Astrocyte of the cerebellum (primary cell): ENCODE results near the gene SSBP3.

Source experiments
- DNase-seq: peaks from one replicate; pipeline ENCODE4 v3.0.0-alpha.2; 2011; ENCODE audit warnings: low read depth
- H3K4me3 ChIP-seq: 2 replicates; pipeline ENCODE4 v1.5.1; 2011; ENCODE audit warnings: mild to moderate bottlenecking, low read depth, low read length, moderate library complexity
- in situ Hi-C: cut with HindIII; loops from 2 replicates; pipeline ENCODE4 v1.10.0; 2017; ENCODE audit warnings: low sequenced_read_pairs
- TF ChIP-seq, protein P1 (sequence below): IDR thresholded peaks from 2 replicates; pipeline ENCODE4 v1.5.1; 2012; ENCODE audit warnings: low read length, low read depth, moderate library complexity, mild to moderate bottlenecking; ENCODE audit errors: missing control alignments

Gene SSBP3

DNA sequence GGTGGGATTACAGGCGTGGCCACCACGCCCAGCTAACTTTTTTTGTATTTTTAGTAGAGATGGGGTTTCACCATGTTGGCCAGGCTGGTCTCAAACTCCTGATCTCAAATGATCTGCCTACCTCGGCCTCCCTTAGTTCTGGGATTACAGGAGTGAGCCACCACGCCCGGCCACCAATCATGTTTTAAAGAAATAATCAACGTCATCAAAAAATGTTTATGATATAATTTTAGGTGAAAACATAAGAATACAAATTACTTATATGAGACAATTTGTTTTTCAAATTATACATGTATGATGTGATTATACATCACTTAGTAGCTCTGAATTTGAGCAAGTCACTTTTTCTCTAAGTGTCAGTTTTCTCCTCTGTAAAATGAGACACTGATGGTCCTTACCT lies 31.6 kb upstream of the SSBP3 start:
- no peak for DNase-seq
- H3K4me3 ChIP-seq, result no peak overlapping the region
- in situ Hi-C loops, result no loop called here
- TF ChIP-seq, protein P1, sequence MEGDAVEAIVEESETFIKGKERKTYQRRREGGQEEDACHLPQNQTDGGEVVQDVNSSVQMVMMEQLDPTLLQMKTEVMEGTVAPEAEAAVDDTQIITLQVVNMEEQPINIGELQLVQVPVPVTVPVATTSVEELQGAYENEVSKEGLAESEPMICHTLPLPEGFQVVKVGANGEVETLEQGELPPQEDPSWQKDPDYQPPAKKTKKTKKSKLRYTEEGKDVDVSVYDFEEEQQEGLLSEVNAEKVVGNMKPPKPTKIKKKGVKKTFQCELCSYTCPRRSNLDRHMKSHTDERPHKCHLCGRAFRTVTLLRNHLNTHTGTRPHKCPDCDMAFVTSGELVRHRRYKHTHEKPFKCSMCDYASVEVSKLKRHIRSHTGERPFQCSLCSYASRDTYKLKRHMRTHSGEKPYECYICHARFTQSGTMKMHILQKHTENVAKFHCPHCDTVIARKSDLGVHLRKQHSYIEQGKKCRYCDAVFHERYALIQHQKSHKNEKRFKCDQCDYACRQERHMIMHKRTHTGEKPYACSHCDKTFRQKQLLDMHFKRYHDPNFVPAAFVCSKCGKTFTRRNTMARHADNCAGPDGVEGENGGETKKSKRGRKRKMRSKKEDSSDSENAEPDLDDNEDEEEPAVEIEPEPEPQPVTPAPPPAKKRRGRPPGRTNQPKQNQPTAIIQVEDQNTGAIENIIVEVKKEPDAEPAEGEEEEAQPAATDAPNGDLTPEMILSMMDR, result no peak

DNA sequence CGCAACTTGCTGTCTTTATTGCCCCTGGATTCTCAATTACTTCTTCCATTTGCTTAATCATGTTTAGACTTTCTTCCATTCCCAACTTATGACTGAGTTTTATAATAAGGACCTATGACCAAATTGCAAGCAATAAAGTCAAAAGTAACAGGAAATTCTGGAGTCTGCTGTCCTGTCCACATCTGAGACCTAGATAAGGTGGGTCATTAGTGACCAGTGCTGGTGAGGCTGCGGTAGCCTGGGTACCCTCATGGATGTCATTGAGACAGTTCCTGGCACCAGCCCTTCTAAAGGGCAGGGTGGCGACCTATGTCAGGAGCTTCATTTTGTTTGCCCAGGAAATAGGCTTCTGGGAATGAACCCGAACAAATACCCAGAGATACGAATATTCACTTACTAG lies 30.6 kb upstream of the SSBP3 start:
- DNase-seq, result no peak
- in situ Hi-C loops, result no loop called here
- no peak overlapping the region for H3K4me3 ChIP-seq
- TF ChIP-seq, protein P1, result no peak

DNA sequence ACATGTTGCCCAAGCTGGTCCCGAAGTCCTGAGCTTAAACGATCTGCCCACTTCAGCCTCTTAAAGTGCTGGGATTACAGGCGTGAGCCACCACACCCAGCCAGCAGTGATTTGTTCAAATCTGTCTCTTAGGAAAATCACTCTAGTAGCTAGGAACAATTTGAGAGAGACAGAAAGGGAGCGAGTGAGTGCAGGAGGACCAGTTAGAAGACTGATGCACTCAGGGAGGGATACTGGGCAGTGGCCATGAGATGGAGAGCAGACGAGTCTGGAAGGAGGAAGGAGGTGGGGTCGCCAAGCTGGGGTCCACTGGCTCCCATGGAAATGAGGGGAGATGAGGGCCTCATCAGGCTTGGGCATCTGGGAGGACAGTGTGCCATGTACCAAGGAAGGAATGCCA lies 23.6 kb upstream of the SSBP3 start:
- no peak for DNase-seq
- TF ChIP-seq, protein P1, result no peak

DNA sequence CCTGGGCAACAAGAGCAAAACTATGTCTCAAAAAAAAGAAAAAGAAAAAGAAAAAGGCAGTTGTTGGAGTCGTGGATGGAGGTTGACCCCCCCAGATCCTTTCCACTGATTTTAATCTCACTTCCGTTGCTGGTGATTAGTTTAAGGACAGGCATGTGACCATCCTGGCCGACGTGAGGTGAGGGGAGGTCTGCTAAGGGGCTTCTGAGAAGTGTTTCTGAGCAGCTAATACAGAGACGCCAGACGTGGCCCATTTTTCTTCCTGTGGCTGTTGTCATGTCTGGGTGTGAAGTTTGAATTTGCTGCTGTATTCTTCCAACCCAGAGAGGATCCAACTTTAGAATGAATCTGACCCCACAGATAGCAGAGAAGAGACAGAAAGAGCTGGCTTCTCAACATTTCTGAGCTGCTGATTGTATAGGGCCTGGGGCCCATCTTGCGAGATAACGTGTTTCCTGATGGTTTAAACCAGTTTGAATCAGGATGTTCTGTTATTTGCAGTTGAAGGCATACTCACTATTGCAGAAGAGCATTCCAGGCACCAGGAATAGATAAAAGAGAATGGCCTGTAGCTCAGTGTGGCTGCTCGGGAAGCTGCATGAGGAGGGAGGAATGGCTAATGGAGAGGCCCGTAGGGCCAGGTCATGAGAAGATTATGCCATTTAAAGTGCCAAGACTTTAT lies 22.8 kb upstream of the SSBP3 start:
- H3K4me3 ChIP-seq, result no peak overlapping the region
- TF ChIP-seq, protein P1, result no peak
- in situ Hi-C loops, result no loop called here
- DNase-seq, result no peak

More for the DNA sequence above, 23.6 kb upstream of the SSBP3 start:
- no peak overlapping the region for H3K4me3 ChIP-seq
- in situ Hi-C loops, result no loop called here

DNA sequence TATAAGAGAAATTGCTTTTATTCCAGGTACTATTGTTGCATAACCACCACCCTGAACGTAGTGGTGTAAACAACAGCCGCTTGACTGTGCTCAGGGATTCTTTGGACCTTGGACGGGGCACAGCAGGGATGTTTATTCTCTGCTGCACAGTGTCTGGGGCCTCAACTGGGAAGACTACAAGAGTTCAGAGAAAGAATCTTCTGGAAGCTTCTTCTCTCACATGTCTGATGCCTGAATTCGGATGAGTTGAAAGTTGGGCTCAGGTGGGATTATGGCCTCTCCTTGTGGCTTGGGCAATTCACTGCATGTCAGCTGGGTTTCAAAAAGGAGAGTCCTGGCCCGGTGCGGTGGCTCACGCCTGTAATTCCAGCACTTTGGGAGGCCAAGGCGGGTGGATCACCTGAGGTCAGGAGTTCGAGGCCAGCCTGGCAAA lies 19.0 kb upstream of the SSBP3 start:
- TF ChIP-seq, protein P1, result peak; percentile 28
- no peak overlapping the region for H3K4me3 ChIP-seq
- in situ Hi-C loops, result no loop called here
- no peak for DNase-seq

DNA sequence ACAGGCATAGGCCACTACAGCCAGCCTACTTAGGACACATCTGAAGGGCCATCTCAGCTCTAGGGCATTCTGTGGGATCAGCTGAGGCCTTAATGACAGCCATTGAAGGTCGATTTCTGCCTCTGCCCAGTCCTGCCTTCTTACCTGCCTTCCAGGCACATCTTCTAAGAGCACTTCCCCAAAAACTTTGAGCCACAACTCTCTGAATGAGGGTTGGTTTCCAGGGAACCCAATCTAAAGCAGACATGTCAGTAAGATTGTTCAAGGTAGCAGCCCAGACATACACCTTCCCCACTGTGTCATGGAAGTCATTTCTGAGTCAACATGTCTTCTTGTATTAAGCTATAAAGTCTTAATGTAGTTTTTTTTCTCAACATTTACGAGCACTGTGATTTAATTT lies 18.2 kb upstream of the SSBP3 start:
- TF ChIP-seq, protein P1, result no peak
- no peak overlapping the region for H3K4me3 ChIP-seq
- in situ Hi-C loops, result no loop called here
- DNase-seq, result no peak
